Ureter (tissue), 1 donor: Measurements from ENCODE around the gene ADCY9. TPM values are rescaled to one million over a fixed set of nuclear protein-coding genes. Genes with fewer than 3 reads are reported as not detected.

Source experiments
- DNase-seq: peaks from one replicate; pipeline ENCODE4 v3.0.0-alpha.2; 2020; ENCODE audit warnings: low spot score
- total RNA-seq: library from RNA; stranded (reverse); gene quantifications from one replicate; pipeline ENCODE4 v1.2.4, GENCODE V29; 2023
- donor health status: DM: yes; HTN: yes; CAD: no.

Gene ADCY9
- total RNA-seq, 1 donor from 2014 or later = 23.3 TPM

- no peak for DNase-seq
These were observed 203.3 kb downstream of the ADCY9 start for GRCh38 chr16:3912897-3913296.

Other genes starting within 250 kb of the ADCY9 start
- 104 TPM for gene CREBBP, start 235.7 kb downstream of the ADCY9 start, total RNA-seq
- 10.1 TPM for gene SRL, start 125.6 kb upstream of the ADCY9 start, total RNA-seq
- 18.1 TPM for gene TFAP4, start 156.6 kb upstream of the ADCY9 start, total RNA-seq
- 11.7 TPM for gene GLIS2, start 199.6 kb upstream of the ADCY9 start, total RNA-seq
- 58.6 TPM for gene PAM16, start 234.9 kb upstream of the ADCY9 start, total RNA-seq